Chondrocyte (in vitro differentiated cells): Measurements from ENCODE around the gene FBXW8. TPM values are rescaled to one million over a fixed set of nuclear protein-coding genes. Genes with fewer than 3 reads are reported as not detected.

ENCODE experiments used
- DNase-seq: peaks from one replicate; pipeline ENCODE4 v3.0.0; 2021; ENCODE audit warnings: mixed read lengths, low spot score
- H3K27ac Mint-ChIP-seq: one replicate; pipeline ENCODE4 v1.8.0; 2021; ENCODE audit warnings: mild to moderate bottlenecking, moderate library complexity, mixed read lengths; ENCODE audit not compliant: unreplicated experiment
- H3K27me3 Mint-ChIP-seq: 2 replicates; pipeline ENCODE4 v1.8.0; 2021; ENCODE audit warnings: low read depth, mixed read lengths
- H3K36me3 Mint-ChIP-seq: 2 replicates; pipeline ENCODE4 v1.8.0; 2021; ENCODE audit warnings: low read depth, mixed read lengths
- H3K4me1 Mint-ChIP-seq: 2 replicates; pipeline ENCODE4 v1.8.0; 2021; ENCODE audit warnings: low read depth, mild to moderate bottlenecking, mixed read lengths
- H3K4me3 Mint-ChIP-seq: one replicate; pipeline ENCODE4 v1.8.0; 2021; ENCODE audit warnings: mild to moderate bottlenecking, moderate library complexity, mixed read lengths; ENCODE audit not compliant: unreplicated experiment
- H3K9me3 Mint-ChIP-seq: 2 replicates; pipeline ENCODE4 v1.8.0; 2021; ENCODE audit warnings: low read depth, mixed read lengths
- total RNA-seq: library from RNA; stranded (reverse); gene quantifications from 3 replicates; pipeline ENCODE4 v1.2.1, GENCODE V29; 2021
- TF ChIP-seq, protein P1 (sequence below): fragments of 200-600 bp; sonication (generic); IDR thresholded peaks from 2 replicates; pipeline ENCODE4 v1.5.0; 2021; ENCODE audit warnings: antibody characterized with exemption, mild to moderate bottlenecking, moderate library complexity

FBXW8 gene
- total RNA-seq, 1 donor from 2014 or later, result 30.3 TPM

DNA sequence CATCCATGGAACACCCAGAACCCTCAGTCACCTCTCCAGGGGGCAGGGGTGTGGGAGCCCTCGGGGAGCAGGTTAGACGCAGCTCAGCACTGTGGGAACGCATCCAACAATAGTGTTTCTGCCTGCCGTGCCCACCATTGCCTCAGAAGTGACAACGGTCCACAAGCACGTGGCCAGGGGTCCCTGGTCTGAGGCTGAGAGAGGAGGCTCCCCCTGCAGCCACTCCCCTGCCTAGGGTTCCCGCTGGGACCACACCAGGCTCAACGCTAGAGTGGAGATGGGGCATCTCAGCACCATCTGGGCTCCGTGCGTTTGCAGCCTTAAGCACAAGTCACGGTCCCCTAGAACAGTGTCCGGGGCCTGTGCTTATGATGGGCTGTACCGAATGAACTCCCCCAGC lies 125.8 kb downstream of the FBXW8 start:
- no peak for DNase-seq
- Mint-ChIP-seq H3K36me3 (no peaks in the 10 kb centered on the region), H3K9me3 (no peaks in the 10 kb centered on the region), H3K4me3 (no peak overlapping the region), H3K4me1 (no peaks in the 10 kb centered on the region), H3K27ac (no peak overlapping the region), H3K27me3 (no peaks in the 10 kb centered on the region)
- TF ChIP-seq, protein P1, sequence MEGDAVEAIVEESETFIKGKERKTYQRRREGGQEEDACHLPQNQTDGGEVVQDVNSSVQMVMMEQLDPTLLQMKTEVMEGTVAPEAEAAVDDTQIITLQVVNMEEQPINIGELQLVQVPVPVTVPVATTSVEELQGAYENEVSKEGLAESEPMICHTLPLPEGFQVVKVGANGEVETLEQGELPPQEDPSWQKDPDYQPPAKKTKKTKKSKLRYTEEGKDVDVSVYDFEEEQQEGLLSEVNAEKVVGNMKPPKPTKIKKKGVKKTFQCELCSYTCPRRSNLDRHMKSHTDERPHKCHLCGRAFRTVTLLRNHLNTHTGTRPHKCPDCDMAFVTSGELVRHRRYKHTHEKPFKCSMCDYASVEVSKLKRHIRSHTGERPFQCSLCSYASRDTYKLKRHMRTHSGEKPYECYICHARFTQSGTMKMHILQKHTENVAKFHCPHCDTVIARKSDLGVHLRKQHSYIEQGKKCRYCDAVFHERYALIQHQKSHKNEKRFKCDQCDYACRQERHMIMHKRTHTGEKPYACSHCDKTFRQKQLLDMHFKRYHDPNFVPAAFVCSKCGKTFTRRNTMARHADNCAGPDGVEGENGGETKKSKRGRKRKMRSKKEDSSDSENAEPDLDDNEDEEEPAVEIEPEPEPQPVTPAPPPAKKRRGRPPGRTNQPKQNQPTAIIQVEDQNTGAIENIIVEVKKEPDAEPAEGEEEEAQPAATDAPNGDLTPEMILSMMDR, result no peak

DNA sequence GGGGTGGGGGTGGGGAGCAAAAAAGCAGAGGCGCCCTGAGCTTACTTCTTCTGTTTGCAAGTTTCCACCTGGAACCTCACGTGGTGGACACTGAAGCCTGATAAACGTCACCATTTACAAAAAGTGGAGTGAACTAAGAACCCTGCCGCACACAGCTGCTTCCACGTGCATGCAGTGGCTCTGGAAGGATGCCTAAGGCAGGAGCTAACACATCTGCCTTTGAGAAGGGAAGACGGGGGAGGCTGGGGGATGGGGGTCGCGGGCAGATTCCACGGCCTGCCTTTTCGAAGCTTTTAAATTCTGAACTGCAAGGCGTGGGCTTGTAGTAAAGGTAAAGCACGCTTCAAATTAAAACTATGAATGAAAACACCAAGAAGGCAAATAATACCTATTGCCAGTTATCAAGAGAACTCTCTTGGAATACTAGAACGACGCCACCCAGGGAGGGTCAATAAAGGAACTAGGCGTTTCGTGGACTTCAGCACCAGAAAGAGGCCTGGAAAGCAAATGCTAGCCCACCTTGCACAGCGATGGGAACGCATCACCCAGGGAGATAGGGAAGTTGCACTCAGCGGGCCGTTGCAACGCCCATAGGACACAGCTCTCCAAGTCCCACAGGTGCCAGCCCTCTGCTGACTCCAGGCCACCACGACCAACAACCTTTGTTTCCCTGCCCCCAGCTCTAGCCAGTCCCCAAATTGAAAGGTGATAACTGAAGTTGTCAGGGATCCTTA lies 126.7 kb downstream of the FBXW8 start:
- H3K4me3 Mint-ChIP-seq, result no peak overlapping the region
- H3K4me1 Mint-ChIP-seq, result no peaks in the 10 kb centered on the region
- no peaks in the 10 kb centered on the region for H3K9me3 Mint-ChIP-seq
- H3K36me3 Mint-ChIP-seq, result no peaks in the 10 kb centered on the region
- DNase-seq, result peak; percentile 65
- TF ChIP-seq, protein P1, result no peak
- H3K27me3 Mint-ChIP-seq, result no peaks in the 10 kb centered on the region
- H3K27ac Mint-ChIP-seq, result no peak overlapping the region

DNA sequence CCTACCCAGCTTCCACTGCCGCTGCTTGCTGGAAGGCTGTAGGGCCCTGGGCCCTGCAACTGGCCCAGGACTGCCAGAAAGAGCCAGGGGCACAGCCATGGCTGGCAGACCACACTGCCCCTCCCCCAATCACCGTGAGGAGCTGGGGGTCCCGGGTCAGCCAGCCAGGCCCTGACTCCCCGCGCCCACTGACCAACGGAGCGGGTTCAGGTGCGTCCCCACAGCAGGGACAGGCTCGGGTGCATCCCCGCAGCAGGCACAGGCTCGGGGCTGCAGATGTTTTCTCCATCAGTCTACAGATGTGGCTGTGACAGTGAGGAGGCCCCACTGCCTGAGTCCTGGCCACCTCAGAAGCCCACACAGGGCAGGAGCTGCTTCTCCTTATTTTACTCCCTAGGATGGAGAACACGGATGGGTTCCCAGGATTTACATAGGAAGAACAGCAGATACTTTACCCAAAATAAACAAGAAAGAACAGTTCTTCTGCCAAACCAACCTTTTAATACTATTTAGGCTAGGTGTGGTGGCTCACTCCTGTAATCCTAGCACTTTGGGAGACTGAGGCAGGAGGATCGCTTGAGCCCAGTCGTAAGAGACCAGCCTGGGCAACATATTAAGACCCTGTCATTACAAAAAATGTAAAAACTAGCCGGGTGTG lies 127.4 kb downstream of the FBXW8 start:
- no peaks in the 10 kb centered on the region for H3K9me3 Mint-ChIP-seq

DNA sequence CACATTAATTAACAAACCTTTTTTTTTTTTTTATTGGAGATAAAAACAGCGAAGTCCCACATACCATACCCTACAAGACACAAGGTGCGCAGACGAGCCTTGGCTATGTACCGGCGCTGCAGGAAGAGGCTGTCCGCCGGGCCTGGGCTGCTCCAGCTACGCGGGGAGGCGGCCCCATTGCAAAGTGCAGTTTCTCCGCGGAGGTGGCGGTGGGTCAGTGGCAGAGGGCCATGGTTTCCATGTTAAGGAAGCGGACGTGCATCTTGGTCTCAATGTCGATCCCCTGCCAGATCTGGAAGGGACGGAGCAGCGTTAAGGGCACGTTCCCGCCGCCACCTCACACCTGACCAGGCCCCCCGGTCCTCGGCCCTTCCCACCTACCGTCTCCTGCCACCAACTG lies 128.2 kb downstream of the FBXW8 start:
- H3K36me3 Mint-ChIP-seq, result no peaks in the 10 kb centered on the region

More for the DNA sequence above, 127.4 kb downstream of the FBXW8 start:
- TF ChIP-seq, protein P1, result no peak
- Mint-ChIP-seq H3K4me3 (no peak overlapping the region), H3K4me1 (no peaks in the 10 kb centered on the region), H3K36me3 (no peaks in the 10 kb centered on the region), H3K27ac (no peak overlapping the region), H3K27me3 (no peaks in the 10 kb centered on the region)
- peak; percentile 85 for DNase-seq

DNA sequence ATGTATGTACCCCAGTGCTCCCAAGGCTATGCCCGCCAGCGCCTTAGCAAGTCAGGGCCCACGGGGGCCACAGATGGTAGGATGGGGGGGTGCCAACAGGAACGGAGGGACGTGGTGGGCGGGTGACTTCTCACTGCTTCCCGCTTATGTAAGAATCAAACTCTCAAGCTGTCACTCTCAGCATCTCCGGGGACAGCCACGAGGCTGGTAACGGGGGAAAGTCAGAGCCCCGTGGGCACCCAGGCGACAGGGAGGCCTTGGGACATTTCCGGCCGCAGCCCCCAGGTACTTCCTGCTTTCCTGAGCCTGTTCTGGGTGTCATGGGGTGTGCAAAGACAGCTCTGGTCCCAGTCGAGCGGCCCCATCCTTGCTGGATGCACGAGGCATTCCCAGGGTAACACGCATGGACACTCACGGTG lies 129.2 kb downstream of the FBXW8 start:
- peak; percentile 66 for DNase-seq
- H3K36me3 Mint-ChIP-seq, result no peaks in the 10 kb centered on the region
- H3K27me3 Mint-ChIP-seq, result no peaks in the 10 kb centered on the region
- H3K27ac Mint-ChIP-seq, result no peak overlapping the region
- H3K9me3 Mint-ChIP-seq, result no peaks in the 10 kb centered on the region
- no peaks in the 10 kb centered on the region for H3K4me1 Mint-ChIP-seq
- H3K4me3 Mint-ChIP-seq, result no peak overlapping the region
- TF ChIP-seq, protein P1, result no peak

More for the DNA sequence above, 128.2 kb downstream of the FBXW8 start:
- H3K27ac Mint-ChIP-seq, result no peak overlapping the region
- TF ChIP-seq, protein P1, result no peak
- H3K9me3 Mint-ChIP-seq, result no peaks in the 10 kb centered on the region
- DNase-seq, result peak; percentile 88
- H3K4me1 Mint-ChIP-seq, result no peaks in the 10 kb centered on the region
- no peak overlapping the region for H3K4me3 Mint-ChIP-seq
- no peaks in the 10 kb centered on the region for H3K27me3 Mint-ChIP-seq
